Measurements from ENCODE around the gene MAGEB1. TPM values are rescaled to one million over a fixed set of nuclear protein-coding genes. Genes with fewer than 3 reads are reported as not detected.

The MAGEB1 gene
- polyA plus RNA-seq, 3 donors, result not detected

- Mint-ChIP-seq H3K27ac (peak overlapping the region in 3 of 7 donors; percentile 10 to 44 (median 10)), H3K9me3 (no peaks in the 10 kb centered on the region), H3K4me3 (no peak overlapping the region), H3K36me3 (no peaks in the 10 kb centered on the region), H3K27me3 (ENCODE audit: low read depth in 3 of 3) (peaks cover 0 to 4% (median 0%) of the 10 kb centered on the region in 3 donors), H3K4me1 (peaks cover 4% of the 10 kb centered on the region)
- H3K79me2 ChIP-seq (ENCODE audit: insufficient read depth, low read length), result no peaks in the 10 kb centered on the region
- H2AFZ ChIP-seq (ENCODE audit: insufficient read depth, low read depth, low read length, poor library complexity, severe bottlenecking), result no peak overlapping the region
- no peak overlapping the region for H3K9ac ChIP-seq (ENCODE audit: insufficient read depth, low read length, poor library complexity, severe bottlenecking)
- no CpG with 5 or more reads among the region's 3 CpGs for WGBS (ENCODE audit: insufficient coverage)
- no peaks in the 10 kb centered on the region for H3K27me3 ChIP-seq (ENCODE audit: control insufficient read depth in 2 of 2, insufficient read depth in 2 of 2, low read length in 2 of 2)
- DNase-seq, result peak; percentile 2 to 46 (median 11)
- TF ChIP-seq CTCF (IDR thresholded peaks at IDR 0.05), result no peak
- H3K27ac ChIP-seq (ENCODE audit: low read depth in 1 of 2, low read length in 2 of 2), result no peak overlapping the region
- no peaks in the 10 kb centered on the region for H3K4me1 ChIP-seq (ENCODE audit: control insufficient read depth in 1 of 2, insufficient read depth in 2 of 2, low read length in 2 of 2)
- no peak overlapping the region for H3K4me3 ChIP-seq (replicated peaks in 1 of 3; ENCODE audit: low read depth in 2 of 3, low read length in 3 of 3)
- H4K20me1 ChIP-seq (ENCODE audit: insufficient read depth, low read length), result no peaks in the 10 kb centered on the region
- no peaks in the 10 kb centered on the region for H3K36me3 ChIP-seq (replicated peaks in 1 of 2; ENCODE audit: control insufficient read depth in 1 of 2, insufficient read depth in 2 of 2, low read length in 2 of 2)
- H3K9me3 ChIP-seq (replicated peaks in 1 of 2; ENCODE audit: control insufficient read depth in 1 of 2, insufficient read depth in 1 of 2, low read length in 2 of 2), result no peaks in the 10 kb centered on the region
- intact Hi-C loops (cut with micrococcal nuclease), result no loop called here
- no peak overlapping the region for H3K4me2 ChIP-seq (replicated peaks; ENCODE audit: extremely low read depth, low read length, poor library complexity, severe bottlenecking)
These were observed 36.7 kb downstream of the MAGEB1 start for GRCh38 chrX:30283456-30284200.

- Histone ChIP-seq H3K9ac (ENCODE audit: insufficient read depth, low read length, poor library complexity, severe bottlenecking) (no peak overlapping the region), H4K20me1 (ENCODE audit: insufficient read depth, low read length) (no peaks in the 10 kb centered on the region), H2AFZ (ENCODE audit: insufficient read depth, low read depth, low read length, poor library complexity, severe bottlenecking) (no peak overlapping the region), H3K27ac (ENCODE audit: low read depth in 1 of 2, low read length in 2 of 2) (no peak overlapping the region), H3K4me1 (ENCODE audit: control insufficient read depth in 1 of 2, insufficient read depth in 2 of 2, low read length in 2 of 2) (no peaks in the 10 kb centered on the region), H3K4me3 (replicated peaks in 1 of 3; ENCODE audit: low read depth in 2 of 3, low read length in 3 of 3) (no peak overlapping the region), H3K36me3 (replicated peaks in 1 of 2; ENCODE audit: control insufficient read depth in 1 of 2, insufficient read depth in 2 of 2, low read length in 2 of 2) (no peaks in the 10 kb centered on the region), H3K79me2 (ENCODE audit: insufficient read depth, low read length) (no peaks in the 10 kb centered on the region), H3K27me3 (ENCODE audit: control insufficient read depth in 2 of 2, insufficient read depth in 2 of 2, low read length in 2 of 2) (no peaks in the 10 kb centered on the region), H3K9me3 (replicated peaks in 1 of 2; ENCODE audit: control insufficient read depth in 1 of 2, insufficient read depth in 1 of 2, low read length in 2 of 2) (no peaks in the 10 kb centered on the region), H3K4me2 (replicated peaks; ENCODE audit: extremely low read depth, low read length, poor library complexity, severe bottlenecking) (no peak overlapping the region)
- Mint-ChIP-seq H3K27me3 (ENCODE audit: low read depth in 3 of 3) (peaks cover 1 to 10% (median 3%) of the 10 kb centered on the region in 3 donors), H3K27ac (no peak overlapping the region), H3K9me3 (peaks cover 0 to 6% (median 1%) of the 10 kb centered on the region in 7 donors), H3K4me3 (no peak overlapping the region), H3K4me1 (no peaks in the 10 kb centered on the region), H3K36me3 (no peaks in the 10 kb centered on the region)
- TF ChIP-seq CTCF (IDR thresholded peaks at IDR 0.05), result no peak
- intact Hi-C loops (cut with micrococcal nuclease), result no loop called here
- no peak for DNase-seq
- WGBS (ENCODE audit: insufficient coverage), result no CpG with 5 or more reads among the region's 5 CpGs
These were observed 49.7 kb downstream of the MAGEB1 start for GRCh38 chrX:30296408-30297254.

Measured in CD14-positive monocyte (primary cell).